SK-N-SH treated with all-trans-retinoic acid at 6 μM for 48 hours (cell line): ENCODE results near the gene NEU4.

ENCODE experiments used
- ATAC-seq: fragments of 200-7000 bp; cut with Tn5 transposase; 3 replicates; pipeline ENCODE4 v1.9.1; 2020; ENCODE audit warnings: mild to moderate bottlenecking, moderate library complexity
- ARNTL ChIP-seq: fragments of 450-650 bp; formaldehyde crosslinking; IDR thresholded peaks from 2 replicates; pipeline ENCODE4 v1.5.0; 2020; ENCODE audit warnings: low read depth, mild to moderate bottlenecking, moderate library complexity, borderline replicate concordance
- BACH2 ChIP-seq: fragments of 250-450 bp; sonication (Bioruptor Pico); IDR thresholded peaks from 2 replicates; pipeline ENCODE4 v1.9.0; 2021; ENCODE audit warnings: mild to moderate bottlenecking, borderline replicate concordance
- CREB5 ChIP-seq: fragments of 250-450 bp; sonication (Bioruptor Pico); IDR thresholded peaks from 2 replicates; pipeline ENCODE4 v1.5.1; 2020; ENCODE audit warnings: low read depth, mild to moderate bottlenecking, moderate library complexity
- CSDC2 ChIP-seq: fragments of 250-450 bp; sonication (Bioruptor Pico); IDR thresholded peaks from 2 replicates; pipeline ENCODE4 v1.5.0; 2020; ENCODE audit warnings: mild to moderate bottlenecking, moderate library complexity
- CSRNP3 ChIP-seq: fragments of 250-450 bp; sonication (Bioruptor Pico); IDR thresholded peaks from 2 replicates; pipeline ENCODE4 v1.5.1; 2021; ENCODE audit warnings: mild to moderate bottlenecking, moderate library complexity
- ESRRG ChIP-seq: fragments of 250-450 bp; sonication (Bioruptor Pico); IDR thresholded peaks from 2 replicates; pipeline ENCODE4 v1.6.1; 2021; ENCODE audit warnings: mild to moderate bottlenecking
- GLIS3 ChIP-seq: fragments of 250-450 bp; sonication (Bioruptor Pico); IDR thresholded peaks from 2 replicates; pipeline ENCODE4 v1.5.0; 2020; ENCODE audit warnings: mild to moderate bottlenecking, moderate library complexity
- ISL1 ChIP-seq: fragments of 250-450 bp; sonication (Bioruptor Pico); IDR thresholded peaks from 2 replicates; pipeline ENCODE4 v2.1.2; 2022; ENCODE audit warnings: mild to moderate bottlenecking, moderate library complexity
- OSR1 ChIP-seq: fragments of 250-450 bp; sonication (Bioruptor Pico); IDR thresholded peaks from 2 replicates; pipeline ENCODE4 v1.8.0; 2022; ENCODE audit warnings: moderate library complexity, mild to moderate bottlenecking, inconsistent platforms
- PATZ1 ChIP-seq: fragments of 250-450 bp; sonication (Bioruptor Pico); IDR thresholded peaks from 2 replicates; pipeline ENCODE4 v1.8.0; 2020; ENCODE audit warnings: mild to moderate bottlenecking, moderate library complexity, borderline replicate concordance
- POU6F1 ChIP-seq: fragments of 250-450 bp; sonication (Bioruptor Pico); IDR thresholded peaks from 2 replicates; pipeline ENCODE4 v1.8.0; 2021; ENCODE audit warnings: low read depth, mild to moderate bottlenecking, moderate library complexity, borderline replicate concordance
- PPARA ChIP-seq: fragments of 250-450 bp; sonication (Bioruptor Pico); IDR thresholded peaks from 2 replicates; pipeline ENCODE4 v1.5.0; 2020; ENCODE audit warnings: mild to moderate bottlenecking, borderline replicate concordance
- RARB ChIP-seq: fragments of 250-450 bp; sonication (Bioruptor Pico); IDR thresholded peaks from 2 replicates; pipeline ENCODE4 v1.8.0; 2021; ENCODE audit warnings: mild to moderate bottlenecking, moderate library complexity
- TCF4 ChIP-seq: fragments of 250-450 bp; sonication (Bioruptor Pico); IDR thresholded peaks from 2 replicates; pipeline ENCODE4 v1.8.0; 2021; ENCODE audit warnings: mild to moderate bottlenecking, moderate library complexity, borderline replicate concordance
- TOX ChIP-seq: fragments of 250-450 bp; sonication (Bioruptor Pico); IDR thresholded peaks from 2 replicates; pipeline ENCODE4 v1.8.0; 2021; ENCODE audit warnings: mild to moderate bottlenecking, moderate library complexity, borderline replicate concordance
- TSHZ2 ChIP-seq: fragments of 250-450 bp; sonication (Bioruptor Pico); IDR thresholded peaks from 2 replicates; pipeline ENCODE4 v1.5.0; 2020; ENCODE audit warnings: mild to moderate bottlenecking, moderate library complexity
- ZC3H10 ChIP-seq: fragments of 250-450 bp; sonication (Bioruptor Pico); IDR thresholded peaks from 2 replicates; pipeline ENCODE4 v1.5.1; 2021; ENCODE audit warnings: mild to moderate bottlenecking, moderate library complexity
- ZFP3 ChIP-seq: fragments of 250-450 bp; sonication (Bioruptor Pico); IDR thresholded peaks from 2 replicates; pipeline ENCODE4 v1.5.0; 2020; ENCODE audit warnings: mild to moderate bottlenecking, moderate library complexity
- ZFP30 ChIP-seq: fragments of 450-650 bp; formaldehyde crosslinking; IDR thresholded peaks from 2 replicates; pipeline ENCODE4 v1.5.0; 2022; ENCODE audit warnings: mild to moderate bottlenecking, moderate library complexity

The NEU4 gene

GRCh38 chr2:241842067-241842415, 33.0 kb downstream of the NEU4 start (continued):
- TF ChIP-seq PATZ1 (CRISPR knock-in tag) (no peak), ZC3H10 (CRISPR knock-in tag) (no peak), TOX (CRISPR knock-in tag) (no peak)
- TF ChIP-seq, all 23 proteins: peak for 0

- no peak for ATAC-seq
- no peak for TF ChIP-seq GLIS3 (CRISPR knock-in tag)
- no peak for TF ChIP-seq TCF4
- no peak for TF ChIP-seq PPARA (CRISPR knock-in tag)
- TF ChIP-seq ZFP30: no peak
- no peak for TF ChIP-seq CREB5
- no peak for TF ChIP-seq ISL1 (CRISPR knock-in tag)
- no peak for TF ChIP-seq OSR1
- no peak for TF ChIP-seq RARB (CRISPR knock-in tag)
- no peak for TF ChIP-seq POU6F1 (CRISPR knock-in tag)
- no peak for TF ChIP-seq CSRNP3 (CRISPR knock-in tag)
- TF ChIP-seq ARNTL: no peak
- TF ChIP-seq TSHZ2 (CRISPR knock-in tag): no peak
- TF ChIP-seq ZFP3 (CRISPR knock-in tag): no peak
- TF ChIP-seq PATZ1 (CRISPR knock-in tag): no peak
- no peak for TF ChIP-seq TOX (CRISPR knock-in tag)
- no peak for TF ChIP-seq ESRRG (CRISPR knock-in tag)
- TF ChIP-seq CSDC2 (CRISPR knock-in tag): no peak
- no peak for TF ChIP-seq BACH2 (CRISPR knock-in tag)
Observed at GRCh38 chr2:241842620-241843211, 33.7 kb downstream of the NEU4 start.
